Psoas muscle (tissue), 8 donors: ENCODE data around the gene SNRNP200. TPM values are rescaled to one million over a fixed set of nuclear protein-coding genes. Genes with fewer than 3 reads are reported as not detected.
A peak's percentile ranks its signal among the peaks of the same experiment; 100 is the strongest.

Source experiments
- ATAC-seq, 4 donors: fragments of 200-7000 bp; cut with Tn5 transposase; one replicate each; pipeline ENCODE4 v1.9.1; 2020; ENCODE audit warnings: moderate library complexity in 3 of 4, mild to moderate bottlenecking in 2 of 4
- DNase-seq, 2 donors: peaks; one replicate each; pipeline ENCODE4 v3.0.0-alpha.2; 2020
- H3K27ac ChIP-seq: fragments of 200-600 bp; one replicate; pipeline ENCODE4 v1.8.0; 2022
- H3K27me3 ChIP-seq, 3 donors: fragments of 200-600 bp in 1 of 3; one replicate each; pipeline versions ENCODE4 v1.6.1 to v1.8.0; 2013 to 2022; ENCODE audit warnings: low read length in 2 of 3, mild to moderate bottlenecking in 2 of 3, moderate library complexity in 1 of 3; ENCODE audit not compliant: insufficient read depth in 3 of 3
- H3K36me3 ChIP-seq, 2 donors: fragments of 200-600 bp in 1 of 2; one replicate each; pipeline versions ENCODE4 v1.6.1 to v1.8.0; 2013 to 2022; ENCODE audit warnings: low read depth in 1 of 2, mild to moderate bottlenecking in 1 of 2, moderate library complexity in 1 of 2; ENCODE audit not compliant: insufficient read depth in 1 of 2
- H3K4me1 ChIP-seq: fragments of 200-600 bp; one replicate; pipeline ENCODE4 v1.8.0; 2022
- H3K4me3 ChIP-seq: fragments of 200-600 bp; one replicate; pipeline ENCODE4 v1.8.0; 2022; ENCODE audit warnings: mild to moderate bottlenecking
- H3K9me3 ChIP-seq: fragments of 200-600 bp; one replicate; pipeline ENCODE4 v1.8.0; 2022
- WGBS, 3 donors: extraction: QIAGEN DNeasy Blood & Tissue Kit; methylation state at CpG; one replicate each; pipeline versions ENCODE4 v1.1.6 to v1.1.7; 2013; 5-methylcytosine and 5-hydroxymethylcytosine counted together
- intact Hi-C, 2 donors: fragments of 100-400 bp; cut with DNase I; formaldehyde crosslinking; loops; one replicate each; pipeline versions ENCODE4 v1.11.0 to v1.14.2; 2022
- polyA plus RNA-seq, 3 donors: library from polyadenylated mRNA; stranded (reverse); fragments of 200-250 nt; gene quantifications; one replicate each; pipeline ENCODE4 v1.2.3, GENCODE V29; 2013
- total RNA-seq, 4 donors: library from RNA; stranded (reverse); fragmentation: NEBNext Ultra II Directional in 2 of 4; extraction: Animal tissue kit (Norgen Biotek cat#: 25700) in 2 of 4; gene quantifications; one replicate each; pipeline versions ENCODE4 v1.2.1 to v1.2.4, GENCODE V29; 2021 to 2023
- TF ChIP-seq, protein P1 (sequence below): fragments of 200-600 bp; IDR thresholded peaks from one replicate; pipeline ENCODE4 v1.8.0; 2022; ENCODE audit warnings: antibody characterized with exemption
- donor health status: healthy with polysubstance abuse.
- donor health status: DM: no; HTN: no; CAD: no; lungs with moderate emphysema.
- donor health status: Bipolar disorder and iron deficiency.
- donor health status: healthy.
- donor health status: DM: yes; HTN: yes; CAD: no.
- donor health status: DM: no; HTN: no; CAD: no.
- donor health status: DM: no; HTN: no; CAD: no.
- donor health status: DM: yes; HTN: yes; CAD: no.

Gene SNRNP200
- total and polyA plus RNA-seq, 7 donors: 47.6 to 83.1 (median 73.7) TPM

DNA sequence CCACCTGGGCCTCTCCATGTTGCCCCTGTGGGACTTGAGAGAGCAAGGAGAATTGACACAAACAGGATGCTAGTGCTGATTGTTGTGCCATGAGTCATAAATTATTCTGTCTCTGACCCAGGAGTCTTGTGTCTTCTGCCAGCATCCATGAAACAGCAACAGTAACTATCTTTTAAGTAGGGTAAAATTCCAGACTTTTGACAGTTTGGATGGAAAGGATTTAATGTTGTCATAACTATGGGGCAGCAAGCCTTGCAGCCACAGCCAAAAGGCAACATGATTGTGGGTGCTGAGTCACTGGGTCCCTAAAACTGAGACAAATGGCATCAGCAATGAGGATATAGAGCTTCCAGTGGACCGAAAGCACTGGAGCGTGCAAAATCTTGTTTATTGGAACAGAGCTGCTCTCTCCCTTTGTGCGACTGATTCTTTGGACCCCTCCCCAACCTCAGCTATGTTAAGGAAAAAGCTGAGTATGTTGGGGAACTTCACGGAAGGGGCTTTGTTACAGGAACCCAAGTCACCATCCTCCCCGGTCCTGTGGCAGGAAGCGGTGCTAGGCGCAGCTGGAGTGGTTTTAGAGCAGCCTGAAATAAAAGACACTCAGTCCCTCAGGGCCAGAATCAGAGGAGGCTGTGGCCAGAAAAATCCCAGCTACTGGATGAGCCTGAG, 10.2 kb upstream of the SNRNP200 start:
- H3K27ac ChIP-seq: no peak overlapping the region
- no peak for DNase-seq
- peaks cover 0 to 22% (median 0%) of the 10 kb centered on the region in 3 donors for H3K27me3 ChIP-seq
- ATAC-seq: no peak
- H3K9me3 ChIP-seq: no peaks in the 10 kb centered on the region
- intact Hi-C loops: loop anchor here in 1 of 2 donors (10.0 kb wide), 1 partner anchor 199 kb away; no protein-coding TSS in a partner anchor
- no peak overlapping the region for H3K4me3 ChIP-seq
- H3K4me1 ChIP-seq: no peaks in the 10 kb centered on the region
- 26 to 42% (median 29%) methylated on average over 7 of the region's 7 CpGs for WGBS, 3 donors
- H3K36me3 ChIP-seq: no peaks in the 10 kb centered on the region
- TF ChIP-seq, protein P1, sequence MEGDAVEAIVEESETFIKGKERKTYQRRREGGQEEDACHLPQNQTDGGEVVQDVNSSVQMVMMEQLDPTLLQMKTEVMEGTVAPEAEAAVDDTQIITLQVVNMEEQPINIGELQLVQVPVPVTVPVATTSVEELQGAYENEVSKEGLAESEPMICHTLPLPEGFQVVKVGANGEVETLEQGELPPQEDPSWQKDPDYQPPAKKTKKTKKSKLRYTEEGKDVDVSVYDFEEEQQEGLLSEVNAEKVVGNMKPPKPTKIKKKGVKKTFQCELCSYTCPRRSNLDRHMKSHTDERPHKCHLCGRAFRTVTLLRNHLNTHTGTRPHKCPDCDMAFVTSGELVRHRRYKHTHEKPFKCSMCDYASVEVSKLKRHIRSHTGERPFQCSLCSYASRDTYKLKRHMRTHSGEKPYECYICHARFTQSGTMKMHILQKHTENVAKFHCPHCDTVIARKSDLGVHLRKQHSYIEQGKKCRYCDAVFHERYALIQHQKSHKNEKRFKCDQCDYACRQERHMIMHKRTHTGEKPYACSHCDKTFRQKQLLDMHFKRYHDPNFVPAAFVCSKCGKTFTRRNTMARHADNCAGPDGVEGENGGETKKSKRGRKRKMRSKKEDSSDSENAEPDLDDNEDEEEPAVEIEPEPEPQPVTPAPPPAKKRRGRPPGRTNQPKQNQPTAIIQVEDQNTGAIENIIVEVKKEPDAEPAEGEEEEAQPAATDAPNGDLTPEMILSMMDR: no peak

DNA sequence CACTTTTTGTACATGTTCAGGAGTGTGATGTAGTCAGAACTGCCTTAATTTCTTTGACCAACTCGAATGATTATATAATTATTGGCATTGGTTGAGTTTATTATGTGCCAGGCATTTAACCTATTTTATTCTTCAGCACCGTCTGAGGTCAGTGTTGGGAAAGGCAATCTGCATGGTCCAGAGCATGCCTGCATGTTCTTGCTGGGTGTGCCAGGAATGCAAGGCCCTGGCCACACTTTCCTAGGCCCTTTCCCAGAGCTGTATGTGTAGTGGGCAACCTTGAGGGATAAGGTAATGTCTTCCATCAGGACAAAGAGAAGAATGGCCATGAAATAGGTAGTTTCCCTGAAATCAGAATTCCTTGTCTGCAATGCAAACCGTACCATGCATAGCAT, 9.7 kb upstream of the SNRNP200 start:
- H3K4me3 ChIP-seq: no peak overlapping the region
- intact Hi-C loops: loop anchor here in 1 of 2 donors (10.0 kb wide), 1 partner anchor 200 kb away; no protein-coding TSS in a partner anchor
- ATAC-seq: no peak
- H3K4me1 ChIP-seq: no peaks in the 10 kb centered on the region
- no peak overlapping the region for H3K27ac ChIP-seq
- WGBS, 3 donors: 54 to 58% (median 56%) methylated on average over 3 of the region's 3 CpGs
- no peak for DNase-seq
- no peaks in the 10 kb centered on the region for H3K9me3 ChIP-seq
- TF ChIP-seq, protein P1: no peak
- no peaks in the 10 kb centered on the region for H3K36me3 ChIP-seq
- peaks cover 0 to 18% (median 0%) of the 10 kb centered on the region in 3 donors for H3K27me3 ChIP-seq

DNA sequence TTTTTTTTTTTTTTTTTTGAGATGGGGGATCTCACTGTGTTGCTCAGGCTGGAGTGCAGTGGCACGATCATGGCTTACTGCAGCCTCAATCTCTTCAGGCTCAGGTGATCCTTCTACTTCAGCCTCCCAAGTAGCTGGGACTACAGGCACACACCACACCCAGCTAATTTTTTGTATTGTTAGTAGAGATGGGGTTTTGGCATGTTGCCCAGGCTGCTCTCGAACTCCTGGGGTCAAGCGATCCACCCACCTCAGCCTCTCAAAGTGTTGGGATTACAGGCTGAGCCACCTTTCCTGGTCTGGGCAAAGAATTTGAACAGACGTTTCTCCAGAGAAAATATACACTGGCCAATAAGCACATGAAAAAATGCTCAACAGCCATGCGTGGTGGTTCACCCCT, 2.9 kb upstream of the SNRNP200 start:
- TF ChIP-seq, protein P1: no peak
- ATAC-seq: no peak
- peaks cover 22% of the 10 kb centered on the region for H3K4me1 ChIP-seq

DNA sequence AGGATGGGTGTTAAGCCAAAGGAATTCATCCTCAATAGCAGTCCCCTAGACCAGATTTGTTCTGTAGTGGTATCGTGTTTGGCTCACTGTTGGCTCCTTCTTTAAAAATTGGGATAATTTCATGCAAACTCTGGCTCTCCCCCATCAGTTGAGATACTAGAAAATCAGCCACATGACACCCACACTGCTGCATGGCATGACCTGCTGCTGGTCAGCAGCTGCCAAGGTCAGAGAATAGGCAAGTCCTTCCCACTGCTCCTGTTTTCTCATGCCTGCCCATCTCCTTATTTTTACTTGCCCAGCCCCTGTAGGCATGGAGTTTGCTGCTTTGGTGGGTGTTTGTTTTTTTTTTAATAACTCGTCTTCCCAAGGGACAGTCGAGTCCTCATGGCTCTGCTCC, 1.0 kb upstream of the SNRNP200 start:
- 75 to 80% (median 77%) methylated on average over 3 of the region's 3 CpGs for WGBS, 3 donors
- no peaks in the 10 kb centered on the region for H3K27me3 ChIP-seq
- DNase-seq (no peak), ATAC-seq (no peak)
- H3K27ac ChIP-seq: peak overlapping the region; percentile 88
- intact Hi-C loops: no loop called here
- peak overlapping the region; percentile 91 for H3K4me3 ChIP-seq
- peaks cover 22% of the 10 kb centered on the region for H3K4me1 ChIP-seq
- TF ChIP-seq, protein P1: no peak
- no peaks in the 10 kb centered on the region for H3K9me3 ChIP-seq
- peaks cover 0 to 34% of the 10 kb centered on the region in 2 donors for H3K36me3 ChIP-seq

More for the DNA sequence above, 2.9 kb upstream of the SNRNP200 start:
- no peak overlapping the region for H3K27ac ChIP-seq
- H3K27me3 ChIP-seq: no peaks in the 10 kb centered on the region
- peaks cover 0 to 15% of the 10 kb centered on the region in 2 donors for H3K36me3 ChIP-seq
- intact Hi-C loops: no loop called here
- 66 to 80% (median 78%) methylated on average over 5 of the region's 5 CpGs for WGBS, 3 donors
- no peaks in the 10 kb centered on the region for H3K9me3 ChIP-seq
- no peak overlapping the region for H3K4me3 ChIP-seq
- no peak for DNase-seq
